GM21515 (cell line): ENCODE results near the gene C3.
A peak's percentile ranks its signal among the peaks of the same experiment; 100 is the strongest.
"Not testable (repeated sequence)": the region's sequence is repeated elsewhere in the genome, so short reads cannot be mapped to it uniquely, and the experiment has no call there.

ENCODE experiments used
- ATAC-seq: cut with Tn5 transposase; IDR thresholded peaks from one replicate; pipeline ENCODE4 v1.9.1; 2021; ENCODE audit not compliant: unreplicated experiment

C3 gene

DNA sequence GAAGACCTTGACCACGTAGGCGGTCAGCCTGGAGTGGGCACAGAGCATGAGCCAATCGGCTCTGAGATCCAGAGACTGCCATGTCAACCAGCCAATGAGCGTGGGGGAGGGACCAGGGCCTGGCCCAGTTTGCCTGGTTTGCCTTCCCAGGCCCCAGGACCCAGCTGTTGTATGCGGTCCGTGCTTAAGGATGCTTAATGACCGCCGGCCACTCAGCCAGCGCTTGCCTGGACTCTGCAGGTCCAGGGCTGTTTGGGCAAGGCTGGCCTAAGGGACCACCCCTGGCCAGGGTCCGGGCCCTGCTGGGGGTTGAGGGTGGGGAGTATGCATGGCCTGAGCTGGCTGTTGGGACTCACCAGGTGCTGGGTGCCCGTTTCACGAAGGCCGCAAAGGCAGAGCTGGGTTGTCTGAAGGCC, 27.4 kb downstream of the C3 start:
- ATAC-seq, result no peak

DNA sequence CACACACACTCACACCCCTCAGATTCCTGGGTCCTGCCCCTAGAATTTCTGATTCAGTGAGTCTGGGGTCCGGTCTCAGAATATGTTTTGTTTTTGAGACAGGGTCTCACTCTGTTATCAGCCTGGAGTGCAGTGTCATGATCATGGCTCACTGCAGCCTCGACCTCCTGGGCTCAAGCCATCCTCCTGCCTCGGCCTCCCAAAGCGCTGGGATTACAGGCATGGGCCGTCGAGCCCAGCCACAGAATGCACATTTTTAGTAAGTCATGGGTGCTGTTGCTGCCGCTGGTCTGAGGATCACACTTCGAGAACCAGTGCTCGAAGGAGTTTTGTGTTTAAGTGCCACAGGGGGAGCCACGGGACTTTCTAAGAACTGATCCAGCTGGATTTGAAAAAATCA, 28.4 kb downstream of the C3 start:
- ATAC-seq, result no peak

DNA sequence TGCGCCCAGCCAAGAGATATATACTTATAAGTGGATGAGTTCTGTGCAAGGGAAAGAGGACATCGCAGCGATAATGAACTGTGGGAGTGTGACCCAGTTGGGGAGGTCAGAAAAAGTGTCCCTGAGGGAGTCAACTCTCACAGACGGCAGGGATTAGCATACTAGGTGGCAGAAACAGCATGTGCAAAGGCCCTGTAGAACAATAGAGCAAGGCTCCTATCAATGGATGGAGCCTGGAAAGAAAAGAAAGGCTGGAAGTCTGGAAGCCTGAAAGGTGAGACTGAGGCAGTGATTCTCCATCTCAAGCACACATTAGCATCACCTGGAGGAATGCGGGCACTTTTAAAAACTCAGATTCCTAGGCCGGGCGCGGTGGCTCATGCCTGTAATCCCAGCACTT, 29.1 kb downstream of the C3 start:
- ATAC-seq, result no peak

- ATAC-seq, result no peak
Measured at GRCh38 chr19:6690160-6690885, 30.1 kb downstream of the C3 start.

DNA sequence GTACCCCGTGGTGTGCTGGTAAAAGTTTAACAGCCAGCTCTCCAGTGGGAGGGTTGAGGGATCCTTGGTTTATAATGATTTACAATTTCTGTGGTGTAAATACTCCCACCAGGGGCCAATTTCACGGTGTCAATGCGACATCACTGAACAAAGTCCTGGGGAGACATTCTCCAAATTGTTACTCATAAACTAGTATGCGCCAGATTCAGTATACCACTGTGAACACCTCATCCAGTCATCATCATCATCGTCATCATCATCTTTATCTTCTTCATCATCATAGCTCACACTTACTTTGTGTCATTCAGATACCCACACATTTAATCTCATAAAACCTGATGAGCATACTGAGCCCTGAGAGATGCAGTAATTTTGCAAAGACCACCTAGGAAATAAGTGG, 33.3 kb downstream of the C3 start:
- no peak for ATAC-seq

DNA sequence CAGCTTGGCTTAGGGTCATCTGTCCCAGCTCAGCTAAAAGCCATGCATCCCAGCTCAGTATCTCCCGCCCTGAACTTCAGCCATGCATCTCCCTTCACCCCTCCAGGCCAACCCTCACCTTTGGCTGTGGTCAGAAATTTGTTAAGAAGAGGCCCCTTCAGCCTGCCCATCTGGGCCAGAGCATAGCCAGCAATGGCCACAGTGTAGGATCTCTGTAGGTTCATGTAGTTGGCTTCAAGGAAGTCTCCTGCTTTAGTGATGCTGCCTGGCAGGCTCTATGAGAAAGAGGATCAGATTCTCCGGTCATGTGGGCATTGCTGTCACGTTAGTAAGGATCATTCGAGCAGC, 33.8 kb downstream of the C3 start:
- no peak for ATAC-seq

DNA sequence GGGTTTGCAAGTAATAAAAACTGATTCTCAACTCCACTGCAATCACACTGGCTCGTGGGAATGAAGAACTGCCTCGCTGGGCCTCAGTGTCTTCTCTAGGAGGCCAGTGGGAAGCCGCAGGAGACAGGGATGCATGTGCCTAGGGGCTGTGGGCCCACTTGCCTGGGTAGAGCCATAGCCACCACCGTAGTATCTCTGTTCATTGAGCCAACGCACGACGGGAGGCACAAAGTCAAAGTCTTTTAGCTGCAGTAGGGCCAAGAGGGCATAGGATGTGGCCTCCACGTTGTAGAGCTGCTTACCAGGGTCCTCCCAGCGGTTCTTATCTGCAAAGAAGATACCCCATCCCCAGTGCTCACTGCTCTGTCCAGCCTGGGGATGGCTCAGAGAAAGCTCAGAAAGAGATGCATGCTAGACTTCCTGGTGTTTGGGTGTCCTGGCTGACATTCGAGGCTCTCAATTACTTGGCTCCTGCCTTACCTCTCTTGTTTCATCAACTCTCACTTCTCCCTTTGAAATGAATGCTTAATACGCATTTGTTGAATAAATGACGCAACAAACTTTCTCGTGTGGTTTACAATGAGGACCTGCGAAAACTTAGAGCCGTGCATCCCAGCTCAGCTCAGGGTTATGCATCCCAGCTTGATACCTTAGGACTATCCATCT, 34.4 kb downstream of the C3 start:
- no peak for ATAC-seq

GRCh38 chr19:6685482-6685881, 35.0 kb downstream of the C3 start:
- no peak for ATAC-seq

DNA sequence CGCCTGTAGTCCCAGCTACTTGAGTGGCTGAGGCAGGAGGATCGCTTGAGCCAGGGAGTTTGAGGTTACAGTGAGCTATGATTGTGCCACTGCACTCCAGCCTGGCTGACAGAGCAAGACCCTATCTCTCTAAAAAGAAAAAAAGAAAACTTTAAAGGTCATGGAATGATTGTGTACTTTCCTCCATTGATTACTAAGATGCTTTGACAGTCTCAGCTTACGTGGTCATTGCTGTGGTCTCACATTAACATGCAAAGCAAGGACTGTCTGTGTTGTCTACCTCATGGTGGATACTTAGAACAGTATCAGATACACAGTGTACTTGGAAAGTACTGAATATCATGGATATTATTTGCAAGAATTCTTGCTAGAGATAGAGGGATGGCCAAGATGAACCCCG, 36.5 kb downstream of the C3 start:
- ATAC-seq, result no peak

GRCh38 chr19:6682607-6683128, 37.8 kb downstream of the C3 start:
- no peak for ATAC-seq

- no peak for ATAC-seq
Measured at GRCh38 chr19:6680141-6680540, 40.3 kb downstream of the C3 start.

DNA sequence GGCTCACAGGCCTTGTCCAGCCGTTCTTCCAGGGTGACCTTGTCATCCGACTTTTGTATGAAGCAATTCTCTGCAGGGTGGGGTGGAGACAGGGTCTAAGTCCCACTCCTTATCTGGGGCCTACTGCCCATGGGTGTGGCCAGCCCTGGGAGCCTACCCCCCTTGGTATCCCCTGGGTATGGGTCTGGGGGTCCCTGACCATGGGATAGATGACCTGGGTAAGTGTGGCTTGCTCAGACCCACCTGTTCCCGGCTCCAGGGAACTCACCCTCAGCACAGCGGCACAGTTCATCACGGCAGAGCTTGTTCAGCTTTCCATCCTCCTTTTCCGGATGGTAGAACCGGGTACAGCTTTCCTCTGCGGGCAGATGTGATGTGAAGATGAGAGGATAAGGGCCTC, 41.3 kb downstream of the C3 start:
- ATAC-seq, result no peak

DNA sequence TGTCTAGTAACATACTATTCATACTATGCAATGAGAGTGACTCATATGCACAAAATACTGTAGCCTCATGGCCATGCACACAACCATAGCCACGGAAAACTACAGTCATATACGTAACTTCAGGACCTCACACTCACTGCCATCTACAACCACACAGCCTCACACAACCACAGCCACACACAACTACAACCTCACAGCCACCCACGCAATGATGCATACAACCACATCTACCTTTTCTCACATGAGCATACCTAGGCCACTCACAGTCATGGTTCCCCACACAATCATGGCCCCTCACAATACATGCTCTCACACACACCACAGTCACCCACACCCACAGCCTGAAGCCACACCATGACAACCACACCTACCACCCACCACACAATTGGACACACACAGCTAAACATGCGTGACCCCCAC, 41.8 kb downstream of the C3 start:
- ATAC-seq, result no peak

- ATAC-seq, result no peak
Measured at GRCh38 chr19:6677883-6678689, 42.4 kb downstream of the C3 start.

- ATAC-seq, result no peak
Measured at GRCh38 chr19:6677495-6677882, 43.0 kb downstream of the C3 start.

DNA sequence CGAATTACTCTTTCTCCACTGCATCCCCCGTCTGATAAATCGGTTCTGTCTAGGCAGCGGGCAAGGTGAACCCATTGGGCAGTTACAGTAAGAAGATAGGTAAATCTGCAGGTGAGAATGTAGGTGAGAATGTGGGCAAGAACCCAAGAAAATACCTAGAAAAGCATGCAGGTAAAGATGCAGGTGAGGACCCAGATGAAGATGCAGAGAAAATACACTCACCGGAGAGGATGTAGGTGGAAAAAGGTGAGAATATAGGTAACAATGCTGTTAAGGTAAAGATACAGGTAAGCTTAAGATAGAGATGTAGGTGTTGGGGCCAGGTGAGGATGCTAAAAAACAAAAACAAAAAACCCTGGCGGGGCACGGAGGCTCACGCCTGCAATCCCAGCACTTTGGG, 44.2 kb downstream of the C3 start:
- no peak for ATAC-seq

- ATAC-seq, result peak; percentile 42
Measured at GRCh38 chr19:6674868-6675305, 45.6 kb downstream of the C3 start.

- not testable (repeated sequence) for ATAC-seq
Measured at GRCh38 chr19:6674408-6674807, 46.0 kb downstream of the C3 start.

DNA sequence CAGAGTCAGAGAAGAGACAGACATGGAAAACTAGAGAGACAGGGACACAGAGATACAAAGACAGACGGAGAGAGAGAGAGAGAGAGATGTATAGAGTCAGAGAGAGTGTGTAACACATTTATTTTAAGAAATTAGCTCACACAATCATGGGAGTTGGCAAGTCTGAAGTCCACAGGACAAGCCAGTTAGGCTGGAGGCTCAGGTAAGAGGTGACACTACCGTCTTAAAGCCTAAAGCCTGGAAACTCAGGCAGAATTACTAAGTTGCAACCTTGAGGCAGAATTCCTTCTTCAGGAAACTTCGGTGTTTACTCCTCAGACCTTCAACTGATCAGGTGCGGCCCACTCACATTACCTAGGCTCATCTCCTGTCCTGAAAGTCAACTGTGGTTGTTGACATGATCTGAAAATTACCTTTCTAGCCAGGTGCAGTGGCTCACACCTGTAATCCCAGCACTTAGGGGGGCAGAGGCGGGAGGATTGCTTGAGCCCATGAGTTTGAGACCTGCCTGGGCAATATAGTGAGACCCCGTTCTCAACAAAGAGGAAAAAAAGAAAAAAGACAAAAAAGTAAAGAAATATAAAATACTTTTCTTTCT, 47.7 kb downstream of the C3 start:
- ATAC-seq, result no peak

- no peak for ATAC-seq
Measured at GRCh38 chr19:6671960-6672359, 48.5 kb downstream of the C3 start.

- ATAC-seq, result no peak
Measured at GRCh38 chr19:6668691-6669090, 51.8 kb downstream of the C3 start.
